Kasumi-1 (cell line): Measurements from ENCODE around the gene KLHL6.
"Not testable (repeated sequence)": the region's sequence is repeated elsewhere in the genome, so short reads cannot be mapped to it uniquely, and the experiment has no call there.

Source experiments
- DNase-seq, 2 experiments: peaks; one replicate each; lab custom pipeline; 2025; lab: John Stamatoyannopoulos, UW

KLHL6 gene

DNA sequence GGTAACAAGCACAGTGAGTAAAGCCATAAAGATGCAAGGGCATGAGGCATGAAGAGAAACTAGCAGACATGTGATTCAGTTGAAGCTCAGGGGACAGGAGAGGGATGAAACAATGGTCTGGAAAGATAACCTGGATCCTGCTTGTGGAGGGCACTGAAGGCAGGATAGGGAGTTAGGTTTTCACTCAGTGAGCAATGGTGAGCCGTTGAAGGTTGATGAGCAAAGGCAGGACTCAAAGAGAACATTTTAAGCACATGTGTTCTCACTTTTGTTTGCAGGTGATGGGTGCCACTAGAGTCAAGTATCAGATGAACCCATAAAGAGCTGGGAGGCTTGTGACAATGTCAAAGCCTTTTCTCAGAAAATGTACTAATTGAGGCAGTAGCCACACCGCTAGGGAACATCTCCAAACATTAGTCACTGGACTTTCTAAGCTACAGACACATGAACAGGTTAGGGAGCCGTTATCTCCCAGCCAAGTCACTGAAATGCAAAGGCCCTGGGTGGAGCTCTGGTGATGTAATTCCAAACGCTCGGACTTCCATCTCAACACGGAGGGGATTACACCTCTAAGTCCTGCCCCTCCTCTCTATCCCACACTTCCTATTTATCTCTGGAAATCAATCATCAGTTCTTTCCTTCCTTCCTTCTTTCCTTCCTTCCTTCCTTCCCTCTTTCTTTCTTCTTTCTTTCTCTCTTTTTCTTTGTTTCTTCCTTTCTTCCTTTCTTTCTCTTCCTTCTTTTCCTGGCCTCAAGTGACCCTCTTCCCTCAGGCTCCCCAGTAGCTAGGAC is 22.7 kb downstream of the KLHL6 start:
- DNase-seq, result no peak

DNA sequence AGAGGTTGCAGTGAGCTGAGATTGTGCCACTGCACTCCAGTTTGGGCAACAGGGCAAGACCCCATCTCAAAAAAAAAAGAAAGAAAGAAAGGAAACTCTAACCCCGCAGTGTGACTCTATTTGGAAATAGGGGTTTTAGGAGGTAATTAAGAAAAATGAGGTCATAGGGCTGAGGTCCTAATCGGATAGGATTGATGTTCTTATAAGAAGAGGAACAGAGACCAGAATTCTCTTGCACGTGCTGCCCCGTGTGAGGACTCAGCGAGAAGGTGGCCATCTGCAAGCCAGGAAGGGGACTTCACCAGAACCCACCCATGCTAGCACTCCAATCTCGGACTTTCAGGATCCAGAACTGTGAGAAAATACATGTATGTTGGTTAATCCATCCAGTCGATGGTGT is 25.8 kb downstream of the KLHL6 start:
- no peak for DNase-seq

DNA sequence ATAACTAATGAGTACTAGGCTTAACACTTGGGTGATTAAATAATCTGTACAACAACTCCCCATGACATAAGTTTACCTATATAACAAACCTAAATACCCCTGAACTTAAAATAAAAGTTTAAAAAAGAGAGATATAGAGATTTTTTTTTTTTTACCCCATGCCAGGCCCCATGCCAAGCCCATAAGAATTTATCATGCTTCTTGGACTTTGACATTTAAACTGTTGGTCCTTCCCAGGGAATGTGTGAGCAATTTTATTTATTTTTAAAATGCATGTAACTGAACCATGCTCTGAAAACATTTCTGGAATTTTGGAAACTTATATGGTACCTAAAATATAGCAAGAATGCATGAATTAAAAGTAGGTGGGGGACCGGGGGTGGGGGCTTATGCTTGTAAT is 26.3 kb downstream of the KLHL6 start:
- no peak for DNase-seq

DNA sequence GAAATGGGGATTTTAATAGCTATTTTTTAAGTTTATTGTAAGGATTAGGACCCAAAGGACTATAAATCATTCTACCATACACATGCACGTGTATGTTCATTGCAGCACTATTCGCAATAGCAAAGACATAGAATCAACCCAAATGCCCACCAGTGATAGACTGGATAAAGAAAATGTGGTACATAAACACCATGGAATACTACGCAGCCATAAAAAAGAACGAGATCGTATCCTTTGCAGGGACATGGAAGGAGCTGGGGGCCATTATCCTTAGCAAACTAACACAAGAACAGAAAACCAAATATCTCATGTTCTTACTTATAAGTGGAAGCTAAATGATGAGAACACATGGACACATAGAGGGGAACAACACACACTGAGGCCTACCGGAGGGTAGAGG is 26.7 kb downstream of the KLHL6 start:
- DNase-seq, result not testable (repeated sequence)

DNA sequence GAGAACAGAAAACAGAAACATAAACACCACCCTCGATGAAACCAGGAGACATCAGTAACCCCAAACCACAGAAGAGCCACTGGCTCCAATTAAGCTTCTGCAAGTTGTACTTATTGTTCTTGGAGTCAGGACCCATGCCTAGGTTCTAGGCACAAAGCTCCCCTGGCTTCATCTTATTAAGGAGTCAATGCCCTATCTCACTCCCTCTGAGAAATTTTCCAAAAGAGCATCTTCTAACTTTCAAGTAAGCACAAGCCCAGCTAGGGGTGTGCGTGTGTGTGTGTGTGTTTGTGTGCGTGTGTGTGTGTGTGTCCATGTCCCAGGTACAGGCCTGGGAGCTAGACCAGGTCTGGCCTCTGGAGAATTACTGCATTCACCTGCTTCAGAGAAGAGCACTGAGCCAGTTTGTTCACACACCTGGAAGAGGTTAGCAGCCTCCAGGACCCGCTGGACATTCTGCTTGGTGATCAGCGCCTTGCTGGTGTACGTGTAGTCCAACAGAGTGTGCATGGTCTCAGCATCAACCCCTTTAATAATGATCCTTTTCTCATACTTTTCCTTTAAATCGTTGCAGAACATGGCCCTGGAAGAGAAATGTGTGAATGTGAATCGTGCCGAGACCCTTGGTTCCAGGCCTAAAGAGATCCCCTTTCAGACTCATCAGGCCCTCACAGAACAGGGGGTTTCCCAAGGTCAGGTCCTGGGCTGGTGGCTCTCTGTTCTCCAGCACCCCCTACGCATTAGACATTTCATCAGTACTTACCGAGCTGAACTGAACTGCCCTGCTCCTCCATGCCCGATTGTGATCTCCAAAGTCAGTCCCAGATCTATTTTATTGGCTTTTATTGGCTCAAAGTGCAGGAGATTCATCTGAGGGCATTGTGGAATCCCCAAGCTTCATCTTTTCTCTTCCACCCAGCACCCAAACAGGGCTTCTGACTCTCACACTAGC is 27.8 kb downstream of the KLHL6 start:
- DNase-seq, result no peak

DNA sequence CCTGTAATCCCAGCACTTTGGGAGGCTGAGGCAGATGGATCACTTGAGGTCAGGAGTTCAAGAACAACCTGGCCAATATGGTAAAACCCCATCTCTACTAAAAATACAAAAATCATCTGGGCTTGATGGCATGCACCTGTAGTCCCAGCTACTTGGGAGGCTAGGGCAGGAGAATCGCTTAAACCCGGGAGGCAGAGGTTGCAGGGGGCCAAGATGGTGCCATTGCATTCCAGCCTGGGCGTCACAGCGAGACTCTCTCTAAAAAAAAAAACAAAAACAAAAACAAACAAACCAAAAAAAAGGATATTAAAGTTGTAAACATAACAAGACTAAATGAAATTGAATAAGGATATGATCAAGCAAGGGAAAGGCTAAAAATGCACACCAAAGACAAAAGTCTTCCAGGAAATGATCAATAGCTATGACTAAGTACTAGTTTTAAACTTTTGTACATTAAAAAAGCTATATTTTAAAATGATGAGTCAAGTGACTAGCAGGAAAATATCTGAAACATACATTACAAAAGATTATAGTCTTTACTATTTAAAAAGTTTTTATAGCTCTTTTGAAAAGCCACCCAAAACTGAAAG is 28.6 kb downstream of the KLHL6 start:
- DNase-seq, result no peak

GRCh38 chr3:183524476-183524875 is 31.0 kb downstream of the KLHL6 start:
- no peak for DNase-seq

DNA sequence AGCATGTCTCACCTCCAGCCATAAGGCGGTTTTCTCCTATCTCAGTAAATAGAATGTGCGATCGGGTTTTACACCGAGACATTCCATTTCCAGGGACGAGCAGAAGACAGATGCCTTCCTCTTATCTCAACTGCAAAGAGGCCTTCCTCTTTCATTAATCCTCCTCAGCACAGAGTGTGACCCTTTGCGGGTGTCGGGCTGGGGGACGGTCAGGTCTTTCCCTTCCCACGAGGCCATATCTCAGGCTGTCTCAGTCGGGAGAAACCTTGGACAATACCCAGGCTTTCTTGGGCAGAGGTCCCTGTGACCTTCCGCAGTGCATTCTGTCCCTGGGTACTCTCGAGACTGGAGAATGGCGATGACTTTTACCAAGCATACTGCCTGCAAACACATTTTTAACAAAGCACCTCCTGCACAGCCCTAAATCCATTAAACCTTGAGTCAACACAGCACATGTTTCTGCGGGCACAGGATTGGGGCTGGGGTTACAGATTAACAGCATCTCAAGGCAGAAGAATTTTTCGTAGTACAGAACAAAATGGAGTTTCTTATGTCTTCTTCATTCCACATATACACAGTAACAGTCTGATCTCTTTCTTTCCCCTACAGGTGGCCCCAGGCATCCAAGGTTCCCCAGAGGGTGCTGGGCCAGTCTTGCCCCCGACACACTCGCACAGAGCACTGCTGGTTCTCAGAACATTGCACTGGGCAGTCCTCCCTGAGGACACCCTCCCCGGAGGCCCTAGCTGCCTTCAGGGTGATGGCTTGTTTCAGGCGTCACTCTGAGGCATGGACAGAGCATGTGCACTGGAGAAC is 34.6 kb downstream of the KLHL6 start:
- not testable (repeated sequence) for DNase-seq

- DNase-seq, result not testable (repeated sequence)
Measured at GRCh38 chr3:183520295-183520694, 35.2 kb downstream of the KLHL6 start.

DNA sequence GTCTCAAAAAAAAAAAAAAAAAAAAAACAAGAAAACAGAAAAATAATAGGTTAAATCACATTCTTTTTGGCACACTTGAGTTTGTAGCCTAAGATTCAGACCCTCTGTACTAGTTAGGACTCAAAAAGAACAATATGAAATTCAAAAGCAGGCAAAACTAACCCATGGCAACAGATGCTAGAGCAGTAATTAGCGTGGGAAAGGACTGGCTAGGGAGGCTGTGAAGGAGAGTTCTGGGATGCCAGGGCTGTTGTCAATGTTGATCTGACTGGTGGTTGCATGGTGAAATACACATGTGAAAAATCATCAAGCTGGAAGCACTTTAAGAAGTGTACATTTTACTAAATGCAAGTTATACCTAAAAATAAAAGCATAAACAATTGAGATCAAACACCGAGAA is 35.6 kb downstream of the KLHL6 start:
- no peak for DNase-seq

- DNase-seq, result no peak
Measured at GRCh38 chr3:183518491-183519251, 36.8 kb downstream of the KLHL6 start.

DNA sequence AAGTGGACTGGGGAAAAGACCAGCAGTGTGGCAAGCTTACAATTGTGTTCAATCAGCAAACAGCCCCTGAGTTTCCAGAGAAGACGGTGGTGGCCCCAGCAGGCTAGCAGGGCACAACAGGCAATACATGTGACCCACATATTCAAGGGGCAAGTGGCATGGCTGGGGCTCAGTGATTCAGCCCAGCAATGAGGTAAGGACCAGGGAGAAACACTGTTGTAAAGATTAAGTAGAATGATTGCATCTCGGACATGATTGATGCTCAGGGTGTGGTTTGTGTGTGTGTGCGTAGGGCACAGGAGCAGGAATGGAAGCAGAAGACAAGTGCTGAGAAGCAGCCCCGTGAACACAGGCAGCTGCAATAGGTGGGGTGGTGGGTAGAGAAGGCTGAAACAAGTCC is 37.9 kb downstream of the KLHL6 start:
- no peak for DNase-seq

DNA sequence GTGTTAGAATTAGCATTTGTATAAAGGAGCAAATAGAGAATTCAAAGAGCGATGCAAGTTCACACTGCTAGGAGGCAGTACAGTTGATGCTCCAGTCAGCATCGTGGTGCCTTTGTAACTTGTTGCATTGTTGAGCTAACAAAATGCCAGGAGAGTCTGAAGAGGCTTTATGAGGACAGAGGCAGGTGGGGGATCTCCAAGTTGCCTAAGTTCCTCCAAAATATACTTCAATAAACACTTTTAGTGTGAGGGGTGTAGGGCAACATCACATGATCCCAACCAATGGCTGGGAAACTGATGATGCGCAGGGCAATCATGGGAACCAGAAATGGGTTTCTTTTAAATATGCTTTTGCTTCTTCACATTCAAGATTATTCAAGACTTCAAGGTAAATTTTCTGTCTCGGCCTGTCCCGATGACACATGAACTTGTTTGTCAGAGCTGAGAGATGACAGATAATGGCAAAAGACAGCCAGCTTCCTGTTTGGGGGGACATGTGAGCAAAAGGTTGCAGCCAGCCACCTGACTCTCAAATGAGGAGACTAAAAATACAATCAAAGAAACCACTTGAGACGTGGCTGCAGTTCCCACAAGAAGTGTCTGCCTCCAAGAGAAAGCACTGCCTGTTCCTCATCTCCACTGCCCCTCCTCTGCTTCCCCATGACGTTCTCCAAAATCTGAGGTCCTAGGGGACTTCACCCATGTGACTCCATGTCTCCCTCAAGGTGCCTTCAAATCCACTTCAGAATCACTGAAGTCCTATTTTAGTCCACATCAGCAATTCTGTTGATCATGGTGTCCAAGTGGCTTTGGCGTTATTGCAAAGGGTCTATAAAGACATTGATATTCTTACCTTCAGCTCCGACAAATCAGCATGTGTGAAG is 39.3 kb downstream of the KLHL6 start:
- peak; percentile 24 to 30 for DNase-seq

DNA sequence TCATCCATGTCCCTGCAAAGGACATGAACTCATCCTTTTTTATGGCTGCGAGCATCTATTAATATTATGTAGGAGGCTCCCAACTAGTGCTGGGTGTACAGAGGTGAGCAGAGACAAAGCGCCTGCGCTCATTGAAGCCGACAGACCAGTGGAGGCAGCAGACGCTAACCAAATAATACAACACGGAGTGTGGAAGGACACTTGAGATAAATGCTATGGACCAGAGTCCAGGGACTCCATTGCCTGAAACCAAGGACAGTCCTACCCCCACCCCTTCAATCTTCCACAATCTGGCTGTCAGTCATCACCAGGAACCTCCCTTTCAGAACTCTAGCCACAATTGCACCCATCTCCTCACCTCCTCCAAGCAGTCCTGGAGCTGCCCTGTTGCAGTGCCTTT is 41.5 kb downstream of the KLHL6 start:
- no peak for DNase-seq

GRCh38 chr3:183513046-183513706 is 42.3 kb downstream of the KLHL6 start:
- DNase-seq, result peak; percentile 76 to 84

DNA sequence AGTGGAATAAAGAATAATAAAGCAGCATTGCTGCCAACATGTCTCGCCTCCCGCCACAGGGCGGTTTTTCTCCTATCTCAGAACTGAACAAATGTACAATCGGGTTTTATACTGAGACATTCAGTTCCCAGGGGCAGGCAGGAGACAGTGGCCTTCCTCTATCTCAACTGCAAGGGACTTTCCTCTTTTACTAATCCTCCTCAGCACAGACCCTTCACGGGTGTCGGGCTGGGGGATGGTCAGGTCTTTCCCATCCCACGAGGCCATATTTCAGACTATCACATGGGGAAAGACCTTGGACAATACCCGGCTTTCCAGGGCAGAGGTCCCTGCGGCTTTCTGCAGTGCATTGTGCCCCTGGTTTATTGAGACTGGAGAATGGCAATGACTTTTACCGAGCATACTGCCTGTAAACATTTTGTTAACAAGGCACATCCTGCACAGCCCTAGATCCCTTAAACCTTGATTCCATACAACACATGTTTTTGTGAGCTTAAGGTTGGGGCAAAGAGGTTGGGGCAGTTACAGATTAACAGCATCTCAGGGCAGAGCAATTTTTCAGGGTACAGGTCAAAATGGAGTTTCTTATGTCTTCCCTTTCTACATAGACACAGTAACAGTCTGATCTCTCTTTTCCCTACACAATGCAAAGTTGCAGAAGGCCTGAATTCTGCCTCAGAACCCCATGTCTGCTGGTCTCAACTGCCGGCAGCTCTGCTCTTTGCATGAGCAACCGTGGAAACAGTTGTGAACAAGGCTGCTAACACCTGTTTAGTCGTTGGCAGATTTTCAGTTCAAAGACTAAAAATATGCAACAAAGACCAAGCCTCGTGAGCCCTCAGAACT is 44.0 kb downstream of the KLHL6 start:
- DNase-seq, result not testable (repeated sequence)

DNA sequence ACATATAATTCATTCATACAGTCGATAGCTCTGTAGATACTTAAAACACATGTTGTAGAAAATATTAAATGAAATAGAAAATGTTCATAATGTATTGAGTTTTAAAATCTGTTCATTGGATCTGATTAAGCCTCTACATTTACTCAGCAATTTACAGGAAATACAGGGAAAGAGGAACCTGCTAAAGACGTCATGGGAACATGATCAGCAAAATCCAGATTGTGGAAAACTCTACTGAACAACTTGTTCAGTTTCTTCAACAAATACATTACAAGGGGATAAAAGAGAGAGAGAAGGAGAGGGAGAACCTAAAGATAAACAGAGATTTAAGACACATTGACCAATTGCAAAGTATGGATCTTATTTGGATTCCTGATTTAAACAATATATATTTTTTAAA is 46.7 kb downstream of the KLHL6 start:
- DNase-seq, result no peak

DNA sequence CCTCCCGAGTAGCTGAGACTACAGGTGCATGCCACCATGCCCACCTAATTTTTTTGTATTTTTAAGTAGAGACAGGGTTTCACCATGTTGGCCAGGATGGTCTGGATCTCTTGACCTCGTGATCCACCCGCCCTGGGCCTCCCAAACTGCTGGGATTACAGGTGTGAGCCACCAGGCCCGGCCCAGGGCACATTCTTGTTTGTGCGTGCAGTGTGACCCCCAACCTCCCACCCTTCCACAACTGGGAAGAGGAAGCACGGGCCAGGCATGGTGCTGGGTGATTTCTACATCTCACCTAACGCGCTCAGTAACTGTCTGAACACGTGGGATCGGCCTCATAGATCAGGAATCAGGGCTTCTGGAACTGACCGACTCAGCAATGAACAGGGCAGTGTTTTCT is 48.0 kb downstream of the KLHL6 start:
- DNase-seq, result no peak
